HEK293T (cell line): ENCODE measurements around the gene PTPRZ1.

Source experiments
- CTCF ChIA-PET: fragments of 350-600 bp; formaldehyde crosslinking; extraction: SDS; loops from one replicate; lab custom pipeline; 2021; ENCODE audit warnings: antibody characterized with exemption, inconsistent platforms; lab: Yijun Ruan, JAX
- POLR2A ChIA-PET: fragments of 350-600 bp; formaldehyde crosslinking; extraction: SDS; loops from one replicate; lab custom pipeline; 2020; ENCODE audit warnings: antibody characterized with exemption, inconsistent platforms; lab: Yijun Ruan, JAX
- DNase-seq: peaks from one replicate; pipeline ENCODE4 v3.0.0; 2012; ENCODE audit warnings: mixed read lengths; ENCODE audit errors: extremely low spot score
- ARNT ChIP-seq: fragments of 450-650 bp; IDR thresholded peaks from 2 replicates; pipeline ENCODE4 v1.6.1; 2017; ENCODE audit warnings: mild to moderate bottlenecking
- BHLHE40 ChIP-seq: fragments of 450-650 bp; IDR thresholded peaks from 2 replicates; pipeline ENCODE4 v1.6.1; 2016; ENCODE audit warnings: mild to moderate bottlenecking, moderate library complexity, borderline replicate concordance
- CTBP1 ChIP-seq: fragments of 450-650 bp; IDR thresholded peaks from 2 replicates; pipeline ENCODE4 v1.6.1; 2016; ENCODE audit warnings: borderline replicate concordance
- ELF4 ChIP-seq: fragments of 450-650 bp; IDR thresholded peaks from 2 replicates; pipeline ENCODE4 v1.6.1; 2017; ENCODE audit warnings: antibody characterized with exemption
- FOXA1 ChIP-seq: fragments of 450-650 bp; IDR thresholded peaks from 2 replicates; pipeline ENCODE4 v1.6.1; 2016; ENCODE audit warnings: mild to moderate bottlenecking
- FOXK2 ChIP-seq: fragments of 450-650 bp; IDR thresholded peaks from 2 replicates; pipeline ENCODE4 v1.6.1; 2016; ENCODE audit warnings: mild to moderate bottlenecking
- FOXM1 ChIP-seq: fragments of 450-650 bp; IDR thresholded peaks from 2 replicates; pipeline ENCODE4 v1.6.1; 2017; ENCODE audit warnings: mild to moderate bottlenecking, borderline replicate concordance
- HDGF ChIP-seq: fragments of 450-650 bp; IDR thresholded peaks from 2 replicates; pipeline ENCODE4 v1.6.1; 2017; ENCODE audit warnings: antibody characterized with exemption, borderline replicate concordance
- L3MBTL2 ChIP-seq: fragments of 450-650 bp; conservative IDR thresholded peaks from 2 replicates; pipeline ENCODE4 v1.6.1; 2016; ENCODE audit warnings: mild to moderate bottlenecking
- LEF1 ChIP-seq: fragments of 450-650 bp; IDR thresholded peaks from 2 replicates; pipeline ENCODE4 v1.6.1; 2017; ENCODE audit warnings: mild to moderate bottlenecking, borderline replicate concordance
- NFRKB ChIP-seq: fragments of 450-650 bp; IDR thresholded peaks from 2 replicates; pipeline ENCODE4 v1.6.1; 2016; ENCODE audit warnings: mild to moderate bottlenecking, moderate library complexity
- PKNOX1 ChIP-seq: fragments of 450-650 bp; IDR thresholded peaks from 2 replicates; pipeline ENCODE4 v1.6.1; 2016
- SP1 ChIP-seq: fragments of 450-650 bp; IDR thresholded peaks from 2 replicates; pipeline ENCODE4 v1.6.1; 2017
- SUZ12 ChIP-seq: fragments of 450-650 bp; IDR thresholded peaks from 2 replicates; pipeline ENCODE4 v1.6.1; 2016; ENCODE audit warnings: mild to moderate bottlenecking
- TARDBP ChIP-seq: fragments of 450-650 bp; IDR thresholded peaks from 2 replicates; pipeline ENCODE4 v1.6.1; 2016
- ZNF384 ChIP-seq: fragments of 450-650 bp; IDR thresholded peaks from 2 replicates; pipeline ENCODE4 v1.6.1; 2016

Gene PTPRZ1

DNA sequence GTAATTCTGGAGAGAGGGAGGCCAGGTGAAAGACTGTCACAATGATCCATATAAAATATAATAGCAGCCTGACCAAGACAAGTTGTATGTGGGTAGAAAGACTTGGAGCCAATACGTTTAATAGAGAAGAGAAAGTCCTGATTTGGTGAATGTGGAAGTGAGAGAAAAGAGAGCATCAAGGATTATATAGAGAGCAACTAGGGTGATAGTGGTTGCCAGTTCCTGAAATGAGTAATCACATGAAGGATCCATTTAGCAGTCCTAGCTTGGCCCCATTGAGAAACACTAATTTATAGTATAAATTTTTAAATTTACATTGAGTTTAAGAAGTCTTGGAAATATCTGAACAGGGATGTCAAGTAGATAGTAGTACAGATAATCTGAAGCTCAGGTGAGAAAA, 197.1 kb downstream of the PTPRZ1 start:
- POLR2A ChIA-PET, result no interaction called here
- TF ChIP-seq SP1 (no peak), CTBP1 (no peak), LEF1 (no peak), TARDBP (no peak), HDGF (no peak), ELF4 (no peak), FOXK2 (no peak)
- DNase-seq, result no peak
- CTCF ChIA-PET, result no interaction called here

- no peak for DNase-seq
- ChIA-PET POLR2A (no interaction called here), CTCF (no interaction called here)
- no peak for TF ChIP-seq CTBP1
- no peak for TF ChIP-seq L3MBTL2
- no peak for TF ChIP-seq ARNT
- no peak for TF ChIP-seq HDGF
- no peak for TF ChIP-seq FOXM1
- no peak for TF ChIP-seq ELF4
- TF ChIP-seq SUZ12, result no peak
- TF ChIP-seq FOXA1, result no peak
- no peak for TF ChIP-seq TARDBP
Measured at GRCh38 chr7:122070834-122071233, 197.9 kb downstream of the PTPRZ1 start.

DNA sequence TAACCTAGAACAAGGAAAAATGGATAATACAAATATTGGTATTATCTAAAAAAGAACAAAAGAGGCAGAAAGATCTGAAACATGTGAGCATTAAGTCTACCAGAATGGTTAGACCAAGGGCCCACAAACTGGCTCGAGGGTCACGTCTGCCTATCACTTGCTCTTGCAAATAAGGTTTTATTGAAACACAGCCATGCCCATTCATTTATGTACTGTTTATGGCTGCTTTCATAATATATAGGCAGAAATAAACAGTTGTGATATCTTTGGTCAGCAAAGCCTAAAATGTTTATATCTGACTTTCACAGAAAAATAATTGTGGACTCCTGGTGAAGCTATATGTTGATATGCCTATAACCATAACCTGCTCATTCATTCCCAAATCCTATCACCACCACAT, 199.3 kb downstream of the PTPRZ1 start:
- no peak for DNase-seq
- ChIA-PET CTCF (no interaction called here), POLR2A (no interaction called here)
- TF ChIP-seq BHLHE40 (no peak), ZNF384 (no peak), TARDBP (no peak), FOXK2 (no peak), FOXM1 (no peak), CTBP1 (no peak), ELF4 (no peak), LEF1 (no peak)

GRCh38 chr7:122072924-122073599, 200.1 kb downstream of the PTPRZ1 start:
- DNase-seq, result no peak
- TF ChIP-seq LEF1 (no peak), BHLHE40 (no peak), ZNF384 (no peak), TARDBP (no peak), ARNT (no peak), FOXM1 (no peak), CTBP1 (no peak), FOXA1 (no peak), PKNOX1 (no peak), SP1 (no peak), HDGF (no peak), ELF4 (no peak), FOXK2 (no peak), NFRKB (no peak), L3MBTL2 (no peak)
- ChIA-PET POLR2A (no interaction called here), CTCF (no interaction called here)

- no peak for DNase-seq
- ChIA-PET CTCF (no interaction called here), POLR2A (no interaction called here)
- no peak for TF ChIP-seq ARNT
- no peak for TF ChIP-seq ZNF384
- no peak for TF ChIP-seq FOXM1
- TF ChIP-seq NFRKB, result no peak
- no peak for TF ChIP-seq HDGF
- TF ChIP-seq FOXK2, result no peak
Measured at GRCh38 chr7:122073635-122074034, 200.7 kb downstream of the PTPRZ1 start.

- ChIA-PET CTCF (interaction anchor here (1.7 kb wide), 1 partner anchor 11 kb away, joined by 6 read pairs; no protein-coding TSS in a partner anchor), POLR2A (no interaction called here)
- TF ChIP-seq FOXM1 (no peak), TARDBP (no peak), BHLHE40 (no peak), SUZ12 (no peak), SP1 (no peak), PKNOX1 (no peak), HDGF (no peak)
- no peak for DNase-seq
Measured at GRCh38 chr7:122082160-122082559, 209.2 kb downstream of the PTPRZ1 start.

- no peak for DNase-seq
- POLR2A ChIA-PET, result no interaction called here
- CTCF ChIA-PET, result interaction anchor here (0.7 to 0.8 kb wide), 2 partner anchors 10 to 642 kb away, joined by 3 to 4 read pairs; no protein-coding TSS in a partner anchor
- no peak for TF ChIP-seq CTBP1
- TF ChIP-seq SP1, result no peak
Measured at GRCh38 chr7:122082670-122083069, 209.7 kb downstream of the PTPRZ1 start.
